NOMO-1 treated with dmso at 0.1 percent for 144 hours (cell line): ENCODE measurements around the gene SNX7.

Source experiments
- DNase-seq: peaks from one replicate; lab custom pipeline; 2025; ENCODE audit not compliant: unreplicated experiment; lab: John Stamatoyannopoulos, UW

The SNX7 gene

GRCh38 chr1:98661544-98662355 is at the start of gene SNX7:
Gene SNX7 (plus strand): TSS chr1:98661721. CDS start chr1:98661732, 11 bp downstream.
- DNase-seq, result no peak

DNA sequence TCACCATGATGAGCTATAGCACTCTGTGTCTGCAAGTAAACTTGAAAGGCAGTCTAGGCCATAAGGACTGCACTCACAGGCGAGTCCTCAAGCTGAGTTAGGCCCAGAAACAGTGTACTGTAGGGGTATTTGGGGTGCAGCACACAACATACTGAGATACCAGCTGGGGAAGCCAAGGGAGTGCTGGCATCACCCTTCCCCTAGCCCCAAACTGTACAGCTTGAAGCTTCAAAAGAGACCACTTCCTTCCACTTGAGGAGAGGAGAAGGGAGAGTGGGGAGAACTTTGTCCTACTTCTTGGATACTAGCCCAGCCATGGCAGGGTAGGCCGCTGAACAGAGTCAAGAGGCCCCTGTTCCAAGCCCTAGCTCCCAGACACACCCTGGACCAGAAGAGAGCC is 24.2 kb upstream of the SNX7 start:
- no peak for DNase-seq

- DNase-seq, result no peak
These were observed 23.3 kb upstream of the SNX7 start for GRCh38 chr1:98638185-98638584.

DNA sequence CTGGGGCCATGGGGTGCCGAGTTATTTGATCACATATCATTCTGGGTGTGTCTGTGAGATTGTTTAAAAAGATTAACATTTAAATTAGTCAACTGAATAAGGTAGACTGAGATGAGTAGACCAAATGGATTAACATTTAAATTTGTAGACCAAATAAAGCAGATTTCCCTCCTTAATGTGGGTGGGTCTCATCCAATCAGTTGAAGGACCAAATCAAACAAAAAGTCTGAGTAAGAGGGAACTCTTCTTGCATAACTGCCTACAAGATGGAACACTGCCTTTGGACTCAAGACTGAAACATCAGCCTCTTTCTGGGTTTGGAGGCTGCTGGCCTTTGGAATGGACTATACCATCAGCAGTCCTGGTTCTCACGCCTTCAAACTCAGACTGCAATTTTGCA is 17.0 kb upstream of the SNX7 start:
- DNase-seq, result no peak

DNA sequence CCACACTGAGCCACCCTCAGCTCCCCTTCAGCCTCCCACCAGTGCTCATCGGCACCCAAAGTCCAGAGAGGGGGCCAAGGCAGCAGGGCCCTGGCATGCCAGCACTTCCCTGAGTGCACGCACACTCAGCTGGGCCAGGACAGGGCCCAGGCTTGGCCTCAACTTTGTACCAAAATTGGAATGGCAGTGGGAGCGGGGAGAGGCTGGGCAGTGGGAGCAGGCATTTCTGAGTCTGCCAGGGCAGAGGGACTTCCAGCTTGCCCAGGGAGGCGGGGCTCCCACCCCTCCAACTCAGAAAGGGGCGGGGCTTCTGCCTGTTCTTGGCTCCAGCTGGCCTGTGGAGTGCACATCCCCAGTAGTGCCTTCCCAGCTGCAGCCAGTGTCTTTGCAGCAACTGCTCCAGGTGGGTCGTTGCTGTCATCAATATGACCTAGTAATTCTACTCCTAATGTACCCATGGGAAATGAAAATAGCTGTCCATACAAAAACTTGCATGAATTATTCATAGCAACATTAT is 10.3 kb upstream of the SNX7 start:
- no peak for DNase-seq

DNA sequence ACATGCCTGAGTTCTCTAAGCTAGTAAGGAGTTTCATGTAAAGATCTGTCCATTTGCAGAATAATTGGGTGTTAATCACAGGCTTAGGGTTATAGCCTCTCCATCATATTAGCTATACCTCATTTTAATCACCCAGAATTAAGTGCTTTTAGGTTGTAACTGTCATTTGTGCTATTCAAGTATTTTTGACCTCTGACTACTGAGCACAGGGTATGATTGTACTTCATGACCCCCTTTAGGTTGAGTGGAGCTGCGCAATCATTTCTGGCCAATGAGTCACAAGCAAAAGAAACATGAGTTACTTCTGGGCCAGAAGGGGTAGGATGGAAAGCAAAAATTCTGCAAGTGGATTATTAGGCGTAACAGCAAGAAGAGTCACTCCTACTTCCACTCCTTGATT is 8.4 kb upstream of the SNX7 start:
- no peak for DNase-seq

GRCh38 chr1:98659879-98660278 is 1.6 kb upstream of the SNX7 start:
- DNase-seq, result no peak

- DNase-seq, result no peak
These were observed 479 bp upstream of the SNX7 start for GRCh38 chr1:98660940-98661543.

- DNase-seq, result no peak
These were observed 792 bp downstream of the SNX7 start for GRCh38 chr1:98662356-98662670.

- no peak for DNase-seq
These were observed 7.2 kb downstream of the SNX7 start for GRCh38 chr1:98668733-98669132.

- DNase-seq, result no peak
These were observed 8.1 kb downstream of the SNX7 start for GRCh38 chr1:98669355-98670296.

- DNase-seq, result no peak
These were observed 10.7 kb downstream of the SNX7 start for GRCh38 chr1:98672189-98672588.

DNA sequence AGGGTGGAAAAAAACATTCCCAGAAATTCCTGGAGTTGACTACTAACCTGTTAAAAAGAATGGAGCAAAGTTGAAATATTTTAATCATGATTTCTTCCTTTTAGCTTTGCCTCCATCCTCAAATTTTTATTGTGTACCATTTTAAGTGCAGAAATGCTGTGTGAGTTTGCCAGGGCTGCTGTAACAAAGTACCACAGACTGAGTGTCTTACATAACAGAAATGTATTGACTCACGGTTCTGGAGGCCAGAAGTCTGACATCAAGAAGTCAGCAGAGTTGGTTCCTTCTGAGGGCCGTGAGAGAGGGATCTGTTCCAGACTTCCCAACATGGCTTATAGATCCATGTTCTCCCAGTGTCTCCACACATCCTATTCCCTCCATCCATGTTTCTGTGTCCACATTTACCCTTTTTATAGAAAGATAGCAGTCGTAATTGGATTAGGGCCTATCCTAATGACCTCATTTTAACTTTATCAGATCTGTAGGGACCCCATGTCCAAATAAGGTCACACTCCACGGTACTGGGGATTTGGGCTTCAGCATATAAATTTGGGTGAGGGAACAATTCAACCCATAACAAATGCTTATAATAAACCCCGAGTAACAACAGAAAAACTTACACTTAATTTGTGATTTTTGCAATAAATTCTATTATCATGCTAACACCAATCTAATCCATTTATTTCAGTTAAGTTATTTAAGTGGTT is 12.7 kb downstream of the SNX7 start:
- DNase-seq, result no peak

GRCh38 chr1:98675282-98675681 is 13.8 kb downstream of the SNX7 start:
- DNase-seq, result no peak

- no peak for DNase-seq
These were observed 15.8 kb downstream of the SNX7 start for GRCh38 chr1:98677288-98677687.

GRCh38 chr1:98681812-98682211 is 20.3 kb downstream of the SNX7 start:
- no peak for DNase-seq

DNA sequence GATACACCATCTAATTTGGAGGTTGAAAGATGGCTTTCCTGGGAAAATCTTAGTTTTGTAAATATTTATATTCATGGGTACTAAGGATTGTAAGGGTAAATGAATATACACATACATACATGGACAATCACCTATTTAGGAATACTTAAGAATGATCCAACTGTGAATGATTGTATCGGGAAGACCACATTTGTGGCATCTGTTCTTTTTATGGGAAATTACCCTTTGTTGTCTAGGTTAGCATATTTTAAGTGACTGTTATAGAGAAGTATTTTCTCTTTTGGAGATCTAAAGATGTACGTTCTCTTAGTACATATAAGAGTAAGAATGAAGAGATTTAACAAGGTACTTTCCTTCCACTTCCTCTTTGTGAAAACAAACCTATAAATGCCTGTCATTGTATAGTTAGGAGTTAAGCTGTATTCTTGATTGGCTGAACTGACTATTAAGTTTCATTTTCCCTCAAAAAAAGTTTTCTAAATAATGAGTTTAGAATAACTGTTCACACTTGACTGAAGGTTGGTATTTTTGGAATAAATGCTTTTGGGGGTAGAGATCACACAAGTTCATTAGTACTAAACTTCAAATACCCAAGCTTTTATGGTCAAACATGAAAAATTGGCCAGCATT is 26.7 kb downstream of the SNX7 start:
- DNase-seq, result no peak

DNA sequence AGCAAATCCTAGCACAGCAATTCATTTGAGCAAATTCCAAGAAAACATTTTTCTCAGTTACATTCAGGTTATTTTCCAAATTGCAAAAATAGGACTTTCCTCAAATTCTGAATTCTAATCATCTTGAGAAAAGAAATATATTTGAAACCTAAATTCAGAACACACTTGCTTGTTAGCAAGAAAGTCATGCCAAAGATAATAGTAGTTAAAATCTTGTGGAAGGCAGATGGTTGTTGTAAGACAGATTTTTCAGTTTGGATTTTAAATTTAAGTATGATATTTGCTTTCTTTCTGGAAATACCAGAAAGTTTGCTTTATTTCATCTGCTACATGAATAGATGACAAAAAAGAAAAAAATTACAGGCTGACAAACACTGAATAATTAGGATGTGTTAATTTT is 29.1 kb downstream of the SNX7 start:
- DNase-seq, result no peak

DNA sequence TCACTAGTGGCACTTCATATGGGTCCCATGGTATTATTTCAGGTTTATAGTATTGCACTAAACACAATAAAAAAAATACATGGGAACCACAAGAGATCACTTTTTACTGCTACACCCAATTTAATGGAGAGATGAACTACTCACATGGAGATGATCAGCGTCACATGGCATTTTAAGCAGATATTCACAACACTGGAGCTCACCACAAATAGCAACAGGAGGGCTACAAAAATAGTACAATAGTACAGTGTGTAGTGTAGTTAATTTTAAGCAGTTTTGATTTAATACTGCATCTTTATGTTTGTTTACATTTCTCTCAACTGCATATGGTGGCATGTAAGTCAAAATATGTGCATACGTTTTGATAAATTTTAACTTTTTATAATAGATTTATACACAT is 31.0 kb downstream of the SNX7 start:
- no peak for DNase-seq

GRCh38 chr1:98693385-98693784 is 31.9 kb downstream of the SNX7 start:
- no peak for DNase-seq

DNA sequence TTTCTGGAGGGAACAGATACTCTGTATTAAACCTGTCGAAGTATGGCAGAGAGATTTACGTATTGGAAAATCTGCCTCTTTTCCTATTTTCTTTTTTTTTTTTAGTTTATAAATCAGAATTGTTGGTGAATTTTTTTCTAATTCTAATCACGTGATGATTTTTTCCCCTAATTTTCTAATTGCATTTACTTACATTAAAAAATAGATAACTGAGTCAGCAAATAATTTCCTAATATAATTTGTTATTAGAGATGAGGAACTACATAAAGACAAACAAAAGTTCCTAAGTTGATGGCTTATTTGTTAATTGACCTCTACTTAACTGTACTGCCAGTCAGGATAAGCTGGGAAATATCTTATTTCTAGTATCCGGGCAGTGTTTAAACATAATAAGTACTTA is 34.6 kb downstream of the SNX7 start:
- no peak for DNase-seq
